Subcutaneous abdominal adipose tissue (tissue), 5 donors: ENCODE data around the gene HMGA1.
A peak's percentile ranks its signal among the peaks of the same experiment; 100 is the strongest.

Experiments
- H3K27ac ChIP-seq: one replicate; pipeline ENCODE4 v1.7.0; 2013; ENCODE audit warnings: low read depth, mild to moderate bottlenecking, inconsistent platforms, low read length, moderate library complexity
- H3K27me3 ChIP-seq, 5 donors: one replicate each; pipeline ENCODE4 v1.7.0; 2013; ENCODE audit warnings: low read length in 5 of 5, inconsistent platforms in 1 of 5; ENCODE audit not compliant: control insufficient read depth in 5 of 5, insufficient read depth in 4 of 5
- H3K36me3 ChIP-seq, 5 donors: one replicate each; pipeline ENCODE4 v1.7.0; 2013; ENCODE audit warnings: low read length in 5 of 5; ENCODE audit not compliant: control insufficient read depth in 5 of 5, insufficient read depth in 5 of 5
- H3K4me1 ChIP-seq, 5 donors: one replicate each; pipeline ENCODE4 v1.7.0; 2013; ENCODE audit warnings: low read length in 5 of 5, mild to moderate bottlenecking in 3 of 5, moderate library complexity in 1 of 5; ENCODE audit not compliant: control insufficient read depth in 5 of 5, insufficient read depth in 5 of 5
- H3K4me3 ChIP-seq, 5 donors: one replicate each; pipeline ENCODE4 v1.7.0; 2013; ENCODE audit warnings: low read length in 5 of 5, low read depth in 1 of 5
- H3K9ac ChIP-seq, 5 donors: one replicate each; pipeline ENCODE4 v1.7.0; 2013; ENCODE audit warnings: low read length in 5 of 5, mild to moderate bottlenecking in 4 of 5, moderate library complexity in 3 of 5
- H3K9me3 ChIP-seq, 5 donors: one replicate each; pipeline ENCODE4 v1.7.0; 2013; ENCODE audit warnings: low read length in 5 of 5; ENCODE audit not compliant: control insufficient read depth in 5 of 5
- donor health status: healthy.
- donor health status: healthy.
- donor health status: healthy.
- donor health status: healthy.
- donor health status: healthy.

The HMGA1 gene

GRCh38 chr6:34231566-34232336 is 4.9 kb upstream of the HMGA1 start:
- Histone ChIP-seq H3K9me3 (no peaks in the 10 kb centered on the region), H3K27ac (no peak overlapping the region), H3K4me3 (no peak overlapping the region), H3K36me3 (no peaks in the 10 kb centered on the region), H3K27me3 (no peaks in the 10 kb centered on the region), H3K4me1 (peaks cover 0 to 11% (median 10%) of the 10 kb centered on the region in 5 donors), H3K9ac (no peak overlapping the region)

- no peaks in the 10 kb centered on the region for H3K36me3 ChIP-seq
- peak overlapping the region in 1 of 5 donors; percentile 20 for H3K9ac ChIP-seq
- no peaks in the 10 kb centered on the region for H3K9me3 ChIP-seq
- H3K27ac ChIP-seq: peak overlapping the region; percentile 90
- no peaks in the 10 kb centered on the region for H3K27me3 ChIP-seq
- peaks cover 0 to 15% (median 14%) of the 10 kb centered on the region in 5 donors for H3K4me1 ChIP-seq
- no peak overlapping the region for H3K4me3 ChIP-seq
Measured at GRCh38 chr6:34232901-34233300, 3.8 kb upstream of the HMGA1 start.

GRCh38 chr6:34233867-34234266 is 2.8 kb upstream of the HMGA1 start:
- no peaks in the 10 kb centered on the region for H3K9me3 ChIP-seq
- H3K9ac ChIP-seq: no peak overlapping the region
- peak overlapping the region; percentile 90 for H3K27ac ChIP-seq
- no peaks in the 10 kb centered on the region for H3K27me3 ChIP-seq
- H3K4me3 ChIP-seq: no peak overlapping the region
- no peaks in the 10 kb centered on the region for H3K36me3 ChIP-seq
- peaks cover 0 to 23% (median 21%) of the 10 kb centered on the region in 5 donors for H3K4me1 ChIP-seq

- H3K4me3 ChIP-seq: no peak overlapping the region
Measured at GRCh38 chr6:34234667-34235306, 1.9 kb upstream of the HMGA1 start.

GRCh38 chr6:34235307-34236130 is 1.2 kb upstream of the HMGA1 start:
- H3K4me3 ChIP-seq: peak overlapping the region; percentile 56 to 69 (median 59)
- H3K36me3 ChIP-seq: peaks cover 0 to under 1% (median 0%) of the 10 kb centered on the region in 5 donors
- peak overlapping the region in 4 of 5 donors; percentile 48 to 77 (median 71) for H3K9ac ChIP-seq
- peaks cover 0 to 23% (median 21%) of the 10 kb centered on the region in 5 donors for H3K4me1 ChIP-seq
- no peaks in the 10 kb centered on the region for H3K27me3 ChIP-seq
- no peaks in the 10 kb centered on the region for H3K9me3 ChIP-seq
- H3K27ac ChIP-seq: peak overlapping the region; percentile 90

More at GRCh38 chr6:34234667-34235306, 1.9 kb upstream of the HMGA1 start:
- Histone ChIP-seq H3K4me1 (peaks cover 0 to 23% (median 21%) of the 10 kb centered on the region in 5 donors), H3K36me3 (no peaks in the 10 kb centered on the region), H3K27ac (peak overlapping the region; percentile 90), H3K9ac (no peak overlapping the region), H3K9me3 (no peaks in the 10 kb centered on the region), H3K27me3 (no peaks in the 10 kb centered on the region)

- Histone ChIP-seq H3K27ac (peak overlapping the region; percentile 90), H3K4me3 (peak overlapping the region; percentile 56 to 69 (median 59)), H3K27me3 (no peaks in the 10 kb centered on the region), H3K9ac (peak overlapping the region in 4 of 5 donors; percentile 66 to 77 (median 71)), H3K9me3 (no peaks in the 10 kb centered on the region), H3K4me1 (peaks cover 0 to 23% (median 21%) of the 10 kb centered on the region in 5 donors), H3K36me3 (peaks cover 0 to 4% (median 0%) of the 10 kb centered on the region in 5 donors)
Measured at GRCh38 chr6:34236131-34236442, 586 bp upstream of the HMGA1 start.

- no peaks in the 10 kb centered on the region for H3K27me3 ChIP-seq
Measured at GRCh38 chr6:34237316-34237721, 646 bp downstream of the HMGA1 start.

GRCh38 chr6:34237722-34238584 is 1.3 kb downstream of the HMGA1 start:
- H3K27me3 ChIP-seq: no peaks in the 10 kb centered on the region
- H3K36me3 ChIP-seq: peaks cover 0 to 23% (median 11%) of the 10 kb centered on the region in 5 donors
- no peaks in the 10 kb centered on the region for H3K9me3 ChIP-seq
- peaks cover 0 to 23% (median 21%) of the 10 kb centered on the region in 5 donors for H3K4me1 ChIP-seq
- H3K27ac ChIP-seq: peak overlapping the region; percentile 37
- H3K4me3 ChIP-seq: peak overlapping the region; percentile 44 to 74 (median 65)
- peak overlapping the region in 4 of 5 donors; percentile 56 to 76 (median 67) for H3K9ac ChIP-seq

More at GRCh38 chr6:34237316-34237721, 646 bp downstream of the HMGA1 start:
- peaks cover 0 to 23% (median 21%) of the 10 kb centered on the region in 5 donors for H3K4me1 ChIP-seq
- peak overlapping the region in 4 of 5 donors; percentile 63 to 74 (median 66) for H3K4me3 ChIP-seq
- peaks cover 0 to 16% (median 10%) of the 10 kb centered on the region in 5 donors for H3K36me3 ChIP-seq
- H3K9me3 ChIP-seq: no peaks in the 10 kb centered on the region
- peak overlapping the region in 3 of 5 donors; percentile 56 to 76 (median 61) for H3K9ac ChIP-seq
- H3K27ac ChIP-seq: no peak overlapping the region
